NCI-H2227 (cell line): Measurements from ENCODE around the gene MAPK8IP2.
A peak's percentile ranks its signal among the peaks of the same experiment; 100 is the strongest.

Experiments
- DNase-seq: peaks from one replicate; lab custom pipeline; 2025; ENCODE audit not compliant: unreplicated experiment; lab: John Stamatoyannopoulos, UW

The MAPK8IP2 gene

DNA sequence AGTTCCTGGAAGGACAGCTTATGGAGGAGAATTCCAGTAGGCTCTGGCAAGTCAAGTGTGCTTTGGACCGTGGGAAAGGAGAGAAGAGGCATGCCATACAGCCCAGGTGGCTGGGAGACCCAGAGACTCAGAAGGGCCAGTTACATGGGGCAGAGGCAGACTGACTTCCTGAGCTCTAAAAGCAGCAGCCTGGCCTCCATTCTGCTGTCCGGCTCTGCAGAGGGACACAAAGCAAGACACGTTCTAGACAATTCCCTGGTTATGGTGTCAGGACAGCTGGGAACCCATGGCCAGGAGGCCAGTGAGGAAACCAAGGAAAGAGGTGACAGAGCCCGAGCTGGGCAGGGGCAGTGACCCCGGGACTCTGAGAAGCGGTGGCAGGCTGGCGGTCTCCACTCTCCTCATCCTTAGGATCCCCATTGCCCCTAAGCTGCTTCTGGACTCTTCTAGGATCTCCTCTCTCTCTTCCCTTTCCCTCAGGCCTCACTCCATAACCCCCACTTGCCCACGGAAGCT lies 25.1 kb upstream of the MAPK8IP2 start:
- no peak for DNase-seq

GRCh38 chr22:50576070-50576469 lies 24.5 kb upstream of the MAPK8IP2 start:
- peak; percentile 35 for DNase-seq

GRCh38 chr22:50576806-50577696 lies 23.5 kb upstream of the MAPK8IP2 start:
- no peak for DNase-seq

DNA sequence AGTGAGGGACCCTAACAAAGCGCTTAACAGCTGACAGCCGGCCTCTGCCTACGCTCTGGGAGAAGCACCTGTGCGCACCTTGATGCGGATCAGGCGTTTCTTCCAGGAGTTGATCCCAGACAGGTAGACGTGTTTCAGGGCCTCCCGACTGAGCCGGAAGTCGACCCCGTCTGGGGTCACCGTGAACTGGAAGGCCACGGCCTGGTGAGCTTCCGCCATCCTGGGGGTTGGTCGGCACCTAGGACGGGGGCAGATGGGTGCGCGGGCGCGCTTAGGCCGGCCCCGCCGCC lies 23.0 kb upstream of the MAPK8IP2 start:
- DNase-seq: no peak

DNA sequence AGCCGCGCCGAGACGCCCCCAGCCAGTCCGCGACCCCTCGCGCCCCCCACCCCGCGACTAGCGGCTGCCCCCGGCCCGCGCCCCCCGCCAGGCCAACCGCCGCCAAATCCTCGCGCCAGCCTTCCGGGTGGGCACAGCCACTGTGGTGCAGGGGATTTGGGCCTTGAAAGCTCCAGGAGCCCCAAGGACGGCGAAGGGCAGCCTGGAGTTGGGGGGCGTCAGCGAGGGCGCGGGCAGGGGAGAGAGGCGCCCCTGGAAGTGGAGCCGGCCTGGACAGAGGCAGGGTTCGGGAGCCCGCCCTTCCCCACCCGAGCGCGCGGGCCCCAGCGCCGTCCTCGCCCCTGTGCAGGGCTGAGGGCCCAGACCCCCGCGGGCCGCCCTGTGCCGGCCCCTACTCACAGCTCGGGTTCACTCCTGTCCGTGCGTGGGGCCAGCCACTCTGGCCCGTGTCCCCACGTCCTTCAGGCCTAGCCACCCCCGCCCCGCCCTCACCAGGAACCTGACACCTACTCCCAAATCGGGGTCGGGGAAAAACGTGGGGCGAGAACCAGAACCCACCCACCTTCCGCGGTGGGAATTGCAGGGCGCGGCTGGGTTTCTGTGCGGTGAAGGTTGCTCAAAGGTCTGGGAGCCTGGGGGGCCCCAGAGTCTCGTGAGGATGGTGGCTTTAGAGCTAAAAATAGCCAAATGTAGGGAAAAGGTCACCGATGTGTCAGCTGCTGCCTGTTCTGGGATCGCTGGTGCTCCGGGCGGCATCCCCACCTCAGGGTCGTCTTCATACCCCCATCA lies 22.4 kb upstream of the MAPK8IP2 start, which contains the start of gene CPT1B:
TSS of gene CPT1B (minus strand) at position 441 of the 789 bp plus-strand sequence. CDS start 512 bp downstream, outside the sequence.
- DNase-seq: no peak

DNA sequence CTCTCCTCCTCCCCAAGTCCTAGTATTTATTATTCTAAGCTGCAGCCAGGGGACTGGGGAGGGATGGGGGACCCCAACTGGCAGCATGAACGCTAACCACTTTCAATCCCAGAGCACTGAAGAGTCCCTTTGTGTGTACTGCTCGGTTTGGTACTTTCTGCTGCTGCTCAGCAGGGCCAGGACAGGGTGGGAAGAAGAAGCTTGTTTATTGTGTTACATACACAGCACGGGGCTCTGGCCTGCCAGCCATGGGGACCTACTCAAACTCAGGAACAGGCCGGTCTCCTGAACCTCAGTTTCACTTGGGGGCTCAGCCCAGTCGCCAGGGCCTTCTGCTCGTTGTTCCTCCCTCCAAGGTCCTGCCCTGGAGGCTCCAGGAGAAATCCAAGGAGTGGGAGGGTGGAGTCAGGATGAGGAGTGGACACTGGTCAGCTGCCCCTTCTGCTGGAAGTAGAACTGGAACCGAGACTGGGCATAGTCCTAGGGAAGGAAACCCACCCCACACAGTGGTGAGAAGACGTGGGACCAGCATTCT lies 21.8 kb upstream of the MAPK8IP2 start:
- DNase-seq: no peak

- DNase-seq: no peak
These were observed 20.8 kb upstream of the MAPK8IP2 start for GRCh38 chr22:50579752-50580151.

GRCh38 chr22:50581031-50581949 lies 19.3 kb upstream of the MAPK8IP2 start:
- no peak for DNase-seq

GRCh38 chr22:50581950-50582492 lies 18.6 kb upstream of the MAPK8IP2 start:
- DNase-seq: peak; percentile 50

DNA sequence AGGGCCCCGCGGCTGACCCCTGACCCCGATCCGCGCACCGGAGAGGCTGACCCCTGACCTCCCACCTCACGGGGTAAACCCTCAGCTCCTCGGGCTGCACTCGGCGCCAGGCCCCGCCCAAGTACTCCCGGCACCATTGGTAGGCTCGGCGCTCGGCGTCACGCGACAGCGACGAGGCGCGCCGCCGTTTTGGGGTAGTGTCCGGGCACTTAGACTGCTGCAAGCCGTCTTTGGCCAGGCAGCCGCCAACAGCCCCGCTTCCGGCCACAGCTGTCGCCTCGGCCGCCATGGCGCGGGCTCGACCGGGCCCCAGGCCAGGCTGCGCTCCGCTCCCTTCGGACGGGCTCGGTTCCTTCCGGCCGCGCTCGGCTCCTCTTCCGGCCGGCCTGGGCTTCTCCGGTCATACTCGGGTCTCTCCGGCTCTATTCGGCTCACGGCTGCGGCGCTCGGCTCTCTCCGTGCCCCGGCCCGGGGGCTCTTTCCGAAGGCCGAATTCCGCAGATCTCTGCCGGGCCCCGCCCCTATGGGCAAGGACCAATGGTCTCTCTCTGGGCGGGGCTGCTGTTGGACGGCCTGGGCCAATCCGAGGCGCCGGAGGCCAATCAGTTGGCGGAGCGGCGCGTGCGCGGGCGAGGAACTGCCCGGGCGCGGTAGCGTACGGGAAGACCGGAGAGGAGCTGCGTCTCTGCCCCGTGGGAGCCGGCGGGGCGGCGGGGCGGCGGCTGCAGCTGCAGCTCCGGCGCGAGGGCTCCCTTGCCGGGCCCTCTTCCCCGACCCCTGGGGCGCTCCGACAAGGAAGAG lies 17.9 kb upstream of the MAPK8IP2 start, which contains the start of gene CHKB:
TSS of gene CHKB (minus strand) at position 357 of the 801 bp plus-strand sequence. CDS start at position 289, 68 bp downstream.
- peak; percentile 98 for DNase-seq

DNA sequence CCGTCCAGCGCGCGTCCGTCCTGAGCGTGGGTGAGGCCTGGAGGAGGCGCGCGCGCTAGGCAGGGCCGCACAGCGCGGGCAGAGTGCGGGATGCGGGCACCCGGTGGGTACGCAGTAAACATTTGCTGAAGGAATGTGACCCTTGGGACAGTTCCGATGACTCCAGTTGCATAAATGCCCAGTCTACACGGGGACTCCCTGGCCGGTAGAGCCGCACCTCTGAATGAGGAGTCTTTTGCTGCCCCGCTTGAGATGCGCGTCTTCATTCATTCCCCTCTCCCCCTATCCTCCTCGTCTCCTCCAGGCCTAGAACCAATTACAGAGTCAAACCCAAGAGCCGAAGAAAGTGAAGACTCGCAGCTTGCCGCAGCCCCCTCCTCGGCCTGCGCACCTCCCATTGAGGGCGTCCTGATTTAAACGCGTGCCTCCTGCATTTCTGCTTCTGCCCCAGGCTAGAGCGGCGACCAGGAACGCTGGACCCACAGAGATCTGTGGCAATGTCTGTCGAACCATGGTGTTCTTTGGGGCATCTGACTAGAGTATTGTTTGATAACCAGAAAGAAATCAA lies 17.2 kb upstream of the MAPK8IP2 start:
- peak; percentile 37 for DNase-seq

GRCh38 chr22:50584106-50585096 lies 16.2 kb upstream of the MAPK8IP2 start:
- no peak for DNase-seq

GRCh38 chr22:50585238-50585637 lies 15.4 kb upstream of the MAPK8IP2 start:
- DNase-seq: no peak

DNA sequence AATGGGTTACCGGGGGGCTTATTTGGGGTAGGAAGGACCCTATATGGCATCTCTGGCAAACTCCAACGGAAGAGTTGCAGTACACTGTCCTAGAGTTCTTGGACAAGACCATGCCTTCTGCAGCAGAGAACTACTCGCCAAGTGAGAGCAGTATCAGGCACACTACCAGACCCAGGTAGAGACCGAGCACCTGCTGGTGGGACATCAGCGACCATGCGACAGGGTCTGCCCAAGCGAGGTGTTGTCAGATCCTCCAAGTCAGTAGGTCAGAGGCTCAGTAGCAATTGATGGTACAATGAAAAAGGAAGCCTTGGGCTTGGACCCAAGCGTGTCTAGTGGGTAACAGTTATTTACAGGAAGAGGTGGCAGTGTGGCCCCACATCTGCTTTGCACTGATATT lies 14.8 kb upstream of the MAPK8IP2 start:
- no peak for DNase-seq

GRCh38 chr22:50586416-50586815 lies 14.2 kb upstream of the MAPK8IP2 start:
- no peak for DNase-seq

DNA sequence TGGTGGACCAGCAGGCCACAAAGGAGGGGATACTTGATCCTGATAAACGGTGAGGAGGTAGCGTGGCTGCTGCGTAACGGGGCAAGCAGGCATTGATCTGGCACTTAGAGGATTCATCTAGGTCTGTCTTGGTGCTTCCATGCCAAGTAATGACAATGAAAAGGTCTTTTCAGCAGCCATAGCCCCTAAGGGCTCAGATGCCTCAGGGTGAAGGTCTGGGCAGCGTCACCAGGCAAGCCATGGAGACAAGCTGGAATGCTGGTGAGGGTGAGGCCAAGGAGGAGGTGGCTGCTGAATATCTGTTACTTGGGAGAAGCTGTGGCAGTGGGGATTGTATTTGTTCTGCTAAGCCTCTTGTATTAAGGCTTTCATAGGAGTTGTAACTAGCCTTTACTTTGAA lies 13.2 kb upstream of the MAPK8IP2 start:
- DNase-seq: no peak

GRCh38 chr22:50595189-50595588 lies 5.4 kb upstream of the MAPK8IP2 start:
- DNase-seq: no peak

DNA sequence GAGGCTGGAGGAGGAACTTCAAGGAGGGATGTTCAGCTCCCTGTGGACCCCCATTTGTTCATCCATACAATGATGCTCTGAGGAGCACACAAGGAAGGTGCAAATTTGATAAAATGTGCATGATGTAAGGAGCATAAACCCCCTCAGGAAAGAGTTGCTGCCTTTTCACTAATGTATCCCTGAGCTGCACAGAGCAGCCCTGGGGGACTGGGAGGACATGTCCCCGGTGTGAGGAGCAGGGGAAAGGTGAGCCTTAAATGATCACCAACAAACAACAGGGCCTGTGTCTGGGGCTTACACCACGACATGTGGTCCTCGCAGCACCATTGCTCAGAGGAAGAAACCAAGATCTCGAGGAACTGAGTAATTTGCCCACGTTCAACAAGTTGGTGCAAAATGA lies 3.5 kb upstream of the MAPK8IP2 start:
- no peak for DNase-seq
